ENCODE measurements around the gene CLN3. TPM values are rescaled to one million over a fixed set of nuclear protein-coding genes. Genes with fewer than 3 reads are reported as not detected.

CLN3 gene
- total and polyA plus RNA-seq, 2 of the 13 experiments (the other 11 are each of a cell fraction or from before 2014, with no cell fraction given): 23.4 to 46.8 TPM

GRCh38 chr16:28538733-28539596 lies 47.1 kb upstream of the CLN3 start, which contains the start of gene NUPR1 (continued):
- TF ChIP-seq HNRNPL (IDR thresholded peaks at IDR 0.05; ENCODE audit: low read depth, low read length): no peak
- no peak for TF ChIP-seq ZNF207 (IDR thresholded peaks at IDR 0.05; ENCODE audit: borderline replicate concordance)
- no peak; the same call in 1 of the 2 replicates for TF ChIP-seq ETV5 (CRISPR knock-in tag; IDR thresholded peaks at IDR 0.05; ENCODE audit: borderline replicate concordance)
- 0 out of 2 replicates have a peak, but pooled peaks have one; percentile 52 for TF ChIP-seq KMT2B (CRISPR knock-in tag; IDR thresholded peaks at IDR 0.05)
- no peak for TF ChIP-seq FOXP1 (IDR thresholded peaks at IDR 0.05)
- TF ChIP-seq FOXP1 (CRISPR knock-in tag; IDR thresholded peaks at IDR 0.05): peak; percentile 55
- TF ChIP-seq POLR2A (IDR thresholded peaks at IDR 0.05; ENCODE audit: insufficient read depth in 1 of 2, low read depth in 2 of 2, low read length in 2 of 2): peak; percentile 56 to 62
- TF ChIP-seq, protein P1, sequence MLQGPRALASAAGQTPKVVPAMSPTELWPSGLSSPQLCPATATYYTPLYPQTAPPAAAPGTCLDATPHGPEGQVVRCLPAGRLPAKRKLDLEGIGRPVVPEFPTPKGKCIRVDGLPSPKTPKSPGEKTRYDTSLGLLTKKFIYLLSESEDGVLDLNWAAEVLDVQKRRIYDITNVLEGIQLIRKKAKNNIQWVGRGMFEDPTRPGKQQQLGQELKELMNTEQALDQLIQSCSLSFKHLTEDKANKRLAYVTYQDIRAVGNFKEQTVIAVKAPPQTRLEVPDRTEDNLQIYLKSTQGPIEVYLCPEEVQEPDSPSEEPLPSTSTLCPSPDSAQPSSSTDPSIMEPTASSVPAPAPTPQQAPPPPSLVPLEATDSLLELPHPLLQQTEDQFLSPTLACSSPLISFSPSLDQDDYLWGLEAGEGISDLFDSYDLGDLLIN (CRISPR knock-in tag; IDR thresholded peaks at IDR 0.05; ENCODE audit: borderline replicate concordance): no peak
- TF ChIP-seq GFI1 (CRISPR knock-in tag; IDR thresholded peaks at IDR 0.05; ENCODE audit: borderline replicate concordance): peak; percentile 53
- TF ChIP-seq, protein P2, sequence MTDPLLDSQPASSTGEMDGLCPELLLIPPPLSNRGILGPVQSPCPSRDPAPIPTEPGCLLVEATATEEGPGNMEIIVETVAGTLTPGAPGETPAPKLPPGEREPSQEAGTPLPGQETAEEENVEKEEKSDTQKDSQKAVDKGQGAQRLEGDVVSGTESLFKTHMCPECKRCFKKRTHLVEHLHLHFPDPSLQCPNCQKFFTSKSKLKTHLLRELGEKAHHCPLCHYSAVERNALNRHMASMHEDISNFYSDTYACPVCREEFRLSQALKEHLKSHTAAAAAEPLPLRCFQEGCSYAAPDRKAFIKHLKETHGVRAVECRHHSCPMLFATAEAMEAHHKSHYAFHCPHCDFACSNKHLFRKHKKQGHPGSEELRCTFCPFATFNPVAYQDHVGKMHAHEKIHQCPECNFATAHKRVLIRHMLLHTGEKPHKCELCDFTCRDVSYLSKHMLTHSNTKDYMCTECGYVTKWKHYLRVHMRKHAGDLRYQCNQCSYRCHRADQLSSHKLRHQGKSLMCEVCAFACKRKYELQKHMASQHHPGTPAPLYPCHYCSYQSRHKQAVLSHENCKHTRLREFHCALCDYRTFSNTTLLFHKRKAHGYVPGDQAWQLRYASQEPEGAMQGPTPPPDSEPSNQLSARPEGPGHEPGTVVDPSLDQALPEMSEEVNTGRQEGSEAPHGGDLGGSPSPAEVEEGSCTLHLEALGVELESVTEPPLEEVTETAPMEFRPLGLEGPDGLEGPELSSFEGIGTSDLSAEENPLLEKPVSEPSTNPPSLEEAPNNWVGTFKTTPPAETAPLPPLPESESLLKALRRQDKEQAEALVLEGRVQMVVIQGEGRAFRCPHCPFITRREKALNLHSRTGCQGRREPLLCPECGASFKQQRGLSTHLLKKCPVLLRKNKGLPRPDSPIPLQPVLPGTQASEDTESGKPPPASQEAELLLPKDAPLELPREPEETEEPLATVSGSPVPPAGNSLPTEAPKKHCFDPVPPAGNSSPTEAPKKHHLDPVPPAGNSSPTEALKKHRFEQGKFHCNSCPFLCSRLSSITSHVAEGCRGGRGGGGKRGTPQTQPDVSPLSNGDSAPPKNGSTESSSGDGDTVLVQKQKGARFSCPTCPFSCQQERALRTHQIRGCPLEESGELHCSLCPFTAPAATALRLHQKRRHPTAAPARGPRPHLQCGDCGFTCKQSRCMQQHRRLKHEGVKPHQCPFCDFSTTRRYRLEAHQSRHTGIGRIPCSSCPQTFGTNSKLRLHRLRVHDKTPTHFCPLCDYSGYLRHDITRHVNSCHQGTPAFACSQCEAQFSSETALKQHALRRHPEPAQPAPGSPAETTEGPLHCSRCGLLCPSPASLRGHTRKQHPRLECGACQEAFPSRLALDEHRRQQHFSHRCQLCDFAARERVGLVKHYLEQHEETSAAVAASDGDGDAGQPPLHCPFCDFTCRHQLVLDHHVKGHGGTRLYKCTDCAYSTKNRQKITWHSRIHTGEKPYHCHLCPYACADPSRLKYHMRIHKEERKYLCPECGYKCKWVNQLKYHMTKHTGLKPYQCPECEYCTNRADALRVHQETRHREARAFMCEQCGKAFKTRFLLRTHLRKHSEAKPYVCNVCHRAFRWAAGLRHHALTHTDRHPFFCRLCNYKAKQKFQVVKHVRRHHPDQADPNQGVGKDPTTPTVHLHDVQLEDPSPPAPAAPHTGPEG (CRISPR knock-in tag; IDR thresholded peaks at IDR 0.05): no peak; the same call in 1 of the 2 replicates
- TF ChIP-seq, protein P3, sequence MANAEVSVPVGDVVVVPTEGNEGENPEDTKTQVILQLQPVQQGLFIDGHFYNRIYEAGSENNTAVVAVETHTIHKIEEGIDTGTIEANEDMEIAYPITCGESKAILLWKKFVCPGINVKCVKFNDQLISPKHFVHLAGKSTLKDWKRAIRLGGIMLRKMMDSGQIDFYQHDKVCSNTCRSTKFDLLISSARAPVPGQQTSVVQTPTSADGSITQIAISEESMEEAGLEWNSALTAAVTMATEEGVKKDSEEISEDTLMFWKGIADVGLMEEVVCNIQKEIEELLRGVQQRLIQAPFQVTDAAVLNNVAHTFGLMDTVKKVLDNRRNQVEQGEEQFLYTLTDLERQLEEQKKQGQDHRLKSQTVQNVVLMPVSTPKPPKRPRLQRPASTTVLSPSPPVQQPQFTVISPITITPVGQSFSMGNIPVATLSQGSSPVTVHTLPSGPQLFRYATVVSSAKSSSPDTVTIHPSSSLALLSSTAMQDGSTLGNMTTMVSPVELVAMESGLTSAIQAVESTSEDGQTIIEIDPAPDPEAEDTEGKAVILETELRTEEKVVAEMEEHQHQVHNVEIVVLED (CRISPR knock-in tag; IDR thresholded peaks at IDR 0.05; ENCODE audit: borderline replicate concordance): no peak
- TF ChIP-seq ZNF577 (CRISPR knock-in tag; IDR thresholded peaks at IDR 0.05; ENCODE audit: borderline replicate concordance, low read depth): no peak
- TF ChIP-seq ZNF317 (CRISPR knock-in tag; IDR thresholded peaks at IDR 0.05): 0 out of 2 replicates have a peak, but pooled peaks have one; percentile 18
- TF ChIP-seq ZFP1 (CRISPR knock-in tag; IDR thresholded peaks at IDR 0.05): 0 out of 2 replicates have a peak, but pooled peaks have one; percentile 39
- TF ChIP-seq FOXO1 (CRISPR knock-in tag; IDR thresholded peaks at IDR 0.05): peak; percentile 92
- no peak for TF ChIP-seq ZNF138 (CRISPR knock-in tag; IDR thresholded peaks at IDR 0.05; ENCODE audit: low read depth)
- TF ChIP-seq ZBED4 (CRISPR knock-in tag; IDR thresholded peaks at IDR 0.05; ENCODE audit: borderline replicate concordance): peak; percentile 74

Data from HepG2 (cell line).